GM18508 (cell line): ENCODE measurements around the gene HERPUD1.
"Not testable (repeated sequence)": the region's sequence is repeated elsewhere in the genome, so short reads cannot be mapped to it uniquely, and the experiment has no call there.

Experiments used
- ATAC-seq: cut with Tn5 transposase; IDR thresholded peaks from one replicate; pipeline ENCODE4 v1.9.1; 2021; ENCODE audit warnings: moderate number of reproducible peaks; ENCODE audit not compliant: insufficient read depth, unreplicated experiment

The HERPUD1 gene

GRCh38 chr16:56950455-56950854 is 18.5 kb downstream of the HERPUD1 start:
- no peak for ATAC-seq

GRCh38 chr16:56950881-56951771 is 19.2 kb downstream of the HERPUD1 start:
- no peak for ATAC-seq

- no peak for ATAC-seq
Measured at GRCh38 chr16:56953006-56953405, 21.1 kb downstream of the HERPUD1 start.

GRCh38 chr16:56956076-56956475 is 24.1 kb downstream of the HERPUD1 start:
- no peak for ATAC-seq

DNA sequence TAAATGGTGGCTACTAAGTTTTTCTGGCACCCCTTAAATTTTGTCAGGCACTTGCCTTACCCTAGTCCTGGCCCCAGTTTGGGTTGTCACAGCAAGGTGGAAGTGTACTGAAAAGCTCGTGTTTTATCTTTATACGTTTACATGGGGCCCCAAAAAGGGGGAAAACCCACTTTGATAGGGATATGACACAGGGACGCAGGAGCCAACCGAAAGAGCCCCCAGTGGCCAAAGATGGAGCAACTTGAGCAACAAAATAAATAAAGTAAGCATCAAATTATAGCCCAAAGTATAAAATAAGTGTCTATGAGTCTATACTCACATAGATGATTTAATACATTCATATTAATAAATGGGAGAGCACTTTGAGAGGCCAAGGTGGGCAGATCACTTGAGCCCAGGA is 24.8 kb downstream of the HERPUD1 start:
- no peak for ATAC-seq

- ATAC-seq: no peak
Measured at GRCh38 chr16:56960681-56961281, 28.8 kb downstream of the HERPUD1 start.

DNA sequence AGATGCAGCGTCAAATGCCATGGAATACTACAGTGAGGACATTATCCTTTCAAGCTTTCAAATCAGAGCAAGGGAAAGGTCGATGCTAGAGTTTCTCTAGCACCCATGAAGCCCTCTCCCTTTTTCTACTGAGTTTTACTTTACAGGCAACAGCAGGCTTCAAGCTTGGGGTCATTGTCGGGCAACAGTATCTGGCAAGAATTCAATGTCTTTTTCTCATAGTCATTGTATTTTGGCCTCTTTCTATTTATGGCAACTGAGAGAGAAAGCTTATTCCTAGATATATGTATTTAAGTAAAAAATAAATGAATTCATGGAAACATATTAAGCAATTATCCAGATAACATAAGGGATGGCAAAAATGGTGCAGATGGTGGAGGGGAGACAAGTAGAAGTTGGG is 29.4 kb downstream of the HERPUD1 start:
- no peak for ATAC-seq

- ATAC-seq: no peak
Measured at GRCh38 chr16:56961851-56962281, 29.9 kb downstream of the HERPUD1 start, which contains the start of gene CETP. TSS of gene CETP (plus strand) at chr16:56961950. CDS start at chr16:56961980, 30 bp downstream.

DNA sequence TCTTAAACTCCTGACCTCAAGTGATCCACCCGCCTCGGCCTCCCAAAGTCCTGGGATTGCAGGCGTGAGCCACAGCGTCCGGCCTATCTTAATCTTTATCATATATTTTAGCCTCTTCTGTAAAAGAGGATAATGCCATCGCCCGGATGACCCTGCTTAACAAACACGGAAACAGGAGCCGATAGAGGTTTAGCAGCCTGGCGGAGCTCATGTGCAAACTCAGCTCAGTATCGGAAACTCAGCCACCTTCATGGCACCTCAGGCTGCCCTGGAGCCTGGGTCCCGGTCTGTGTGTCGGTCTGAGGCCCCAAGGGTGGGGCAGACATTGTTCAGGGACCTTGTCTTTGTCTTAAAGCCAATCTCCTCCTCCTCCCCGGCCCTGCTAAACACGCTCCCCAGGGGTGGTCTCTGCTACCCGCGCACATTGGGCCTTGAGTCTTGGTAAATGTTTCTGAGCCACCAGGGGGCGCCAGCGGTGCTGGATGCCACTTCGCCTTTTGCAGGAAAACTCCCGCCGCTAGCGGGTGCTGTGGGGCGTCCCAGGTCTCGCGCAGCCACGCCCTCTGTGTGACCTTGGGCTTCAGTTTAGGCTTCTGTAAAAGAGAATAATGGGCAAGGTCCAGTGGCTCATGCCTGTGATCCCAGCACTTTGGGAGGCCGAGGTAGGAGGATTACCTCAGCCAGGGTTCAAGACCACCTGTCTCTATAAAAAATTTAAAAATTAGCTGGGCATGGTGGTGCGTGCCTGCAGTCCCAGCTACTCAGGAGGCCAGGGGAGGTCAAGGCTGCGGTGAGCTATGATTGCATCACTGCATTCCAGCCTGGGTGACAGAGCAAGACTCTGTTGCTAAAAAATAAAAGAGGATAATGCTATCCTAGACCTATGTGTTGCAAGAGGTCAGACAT is 32.6 kb downstream of the HERPUD1 start:
- peak; percentile 70 for ATAC-seq

DNA sequence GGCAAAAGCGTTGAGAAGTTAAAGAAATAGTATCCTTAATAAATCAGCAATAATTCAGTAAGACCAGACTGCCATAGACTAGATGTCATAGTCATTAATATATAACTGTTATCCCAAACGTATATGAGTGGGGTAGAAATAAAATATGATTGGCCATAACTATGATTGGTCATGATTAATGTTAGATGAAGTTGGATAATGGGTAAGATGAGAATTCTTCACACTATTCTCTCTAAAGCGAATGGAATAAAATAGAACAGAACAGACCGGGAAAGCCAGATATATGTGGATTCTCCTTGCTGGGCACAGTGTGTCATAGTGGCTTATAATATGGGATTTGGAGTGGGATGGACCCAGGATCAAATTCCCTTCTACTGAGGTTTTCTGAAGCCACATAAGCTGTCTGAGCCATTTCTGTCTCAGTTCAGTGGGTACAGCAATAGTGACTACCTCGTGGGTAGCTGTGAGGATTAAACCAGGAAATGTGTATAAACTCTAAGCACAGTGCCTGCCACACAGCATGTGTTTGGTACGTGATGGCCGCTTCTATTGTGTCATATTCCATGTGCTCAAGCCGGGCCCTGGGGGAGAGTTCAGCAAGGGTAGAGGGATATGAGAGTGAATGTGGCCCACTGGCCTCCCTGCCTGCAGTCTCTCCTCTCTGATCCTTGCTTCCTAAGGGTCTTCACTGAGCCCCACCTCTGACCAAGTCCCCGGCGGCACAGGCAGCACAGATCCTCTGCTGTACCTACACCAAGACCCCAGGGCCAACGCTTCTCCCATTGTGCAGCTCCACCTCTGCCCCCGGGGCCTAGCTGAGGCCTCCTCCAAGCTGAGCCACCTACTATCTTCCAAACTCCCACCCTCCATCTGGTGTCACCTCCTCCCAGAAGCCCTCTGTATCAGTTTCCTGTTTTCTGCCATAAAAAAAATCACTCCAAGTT is 33.5 kb downstream of the HERPUD1 start:
- ATAC-seq: no peak

- no peak for ATAC-seq
Measured at GRCh38 chr16:56966093-56966475, 34.1 kb downstream of the HERPUD1 start.

GRCh38 chr16:56967733-56968132 is 35.8 kb downstream of the HERPUD1 start:
- ATAC-seq: no peak

- ATAC-seq: no peak
Measured at GRCh38 chr16:56969769-56970168, 37.8 kb downstream of the HERPUD1 start.

DNA sequence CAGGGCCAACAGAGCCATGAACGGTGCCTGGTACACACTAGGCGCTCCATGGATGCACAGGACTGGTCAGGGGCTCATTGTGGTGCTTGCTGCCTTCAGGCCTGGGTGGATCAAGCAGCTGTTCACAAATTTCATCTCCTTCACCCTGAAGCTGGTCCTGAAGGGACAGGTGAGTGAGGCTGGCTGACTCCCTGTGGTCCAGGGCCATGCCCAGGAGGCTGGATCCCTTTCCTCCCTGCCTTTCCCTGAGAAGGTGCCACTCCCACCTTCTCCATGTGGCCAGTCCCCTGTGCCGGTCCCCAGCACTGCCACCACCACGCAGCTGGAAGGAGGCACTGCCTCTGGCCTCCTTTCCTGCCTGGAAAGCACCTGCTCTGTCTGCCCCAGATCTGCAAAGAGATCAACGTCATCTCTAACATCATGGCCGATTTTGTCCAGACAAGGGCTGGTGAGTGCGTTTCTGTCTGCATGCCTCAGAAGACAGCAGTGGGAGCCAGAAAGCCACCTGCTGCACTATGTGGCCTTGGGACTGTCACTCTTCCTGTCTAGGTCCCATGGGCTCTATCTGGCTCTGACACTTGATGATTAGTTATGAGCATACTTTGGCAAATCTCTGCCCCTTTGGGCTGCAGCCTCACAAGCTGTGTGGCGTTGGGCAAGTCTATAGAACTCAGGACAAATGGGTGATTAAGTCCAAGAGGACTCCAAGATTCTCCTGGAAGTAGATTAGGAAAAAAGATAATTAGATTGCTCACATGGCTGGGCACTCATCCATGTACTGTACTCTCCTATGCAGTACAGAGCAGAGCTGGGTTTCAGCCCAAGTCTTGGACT is 39.2 kb downstream of the HERPUD1 start:
- ATAC-seq: peak; percentile 61

DNA sequence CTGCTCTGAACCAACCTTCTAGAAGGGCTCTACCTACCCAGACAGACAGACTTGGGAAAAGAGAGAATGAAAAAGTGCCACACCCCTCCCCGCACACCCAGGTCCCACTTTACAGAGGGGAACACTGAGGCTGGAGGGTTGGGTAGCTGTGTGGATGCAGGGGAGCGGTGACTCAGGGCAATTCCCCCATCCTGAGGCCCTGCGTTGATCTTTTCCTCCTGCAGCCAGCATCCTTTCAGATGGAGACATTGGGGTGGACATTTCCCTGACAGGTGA is 39.8 kb downstream of the HERPUD1 start:
- no peak for ATAC-seq

- ATAC-seq: no peak
Measured at GRCh38 chr16:56972403-56973293, 40.7 kb downstream of the HERPUD1 start.

- no peak for ATAC-seq
Measured at GRCh38 chr16:56973294-56973689, 41.4 kb downstream of the HERPUD1 start.

GRCh38 chr16:56973899-56974298 is 42.0 kb downstream of the HERPUD1 start:
- ATAC-seq: not testable (repeated sequence)
